Hepatocyte (in vitro differentiated cells): ENCODE results near the gene PAK2.

Source experiments
- CTCF ChIP-seq: fragments of 200-600 bp; sonication (generic); IDR thresholded peaks from 2 replicates; pipeline ENCODE4 v1.5.1; 2016; ENCODE audit warnings: antibody characterized with exemption, mild to moderate bottlenecking; ENCODE audit not compliant: poor library complexity
- EZH2 ChIP-seq: fragments of 200-600 bp; sonication (generic); IDR thresholded peaks from 2 replicates; pipeline ENCODE4 v1.6.1; 2016; ENCODE audit warnings: antibody characterized with exemption, mild to moderate bottlenecking, borderline replicate concordance

- TF ChIP-seq CTCF (no peak), EZH2 (no peak)
These were observed 48.3 kb upstream of the PAK2 start for GRCh38 chr3:196691386-196691785.
